ENCODE data around the gene KCNJ16.

Gene KCNJ16

GRCh38 chr17:70136131-70136530, 61.1 kb downstream of the KCNJ16 start:
- peaks cover 21% of the 10 kb centered on the region for H3K4me1 ChIP-seq (ENCODE audit: control insufficient read depth, insufficient read depth, low read length)
- H3K9me3 ChIP-seq (replicated peaks; ENCODE audit: low read length), result no peaks in the 10 kb centered on the region
- no peak overlapping the region for H3K4me3 ChIP-seq (ENCODE audit: low read length)
- H3K9ac ChIP-seq (ENCODE audit: low read depth, low read length), result no peak overlapping the region
- H3K36me3 ChIP-seq (ENCODE audit: insufficient read depth, low read length), result no peaks in the 10 kb centered on the region
- no peak overlapping the region for H3K4me2 ChIP-seq (ENCODE audit: low read length)
- H3K27me3 ChIP-seq (ENCODE audit: control insufficient read depth, insufficient read depth, low read length), result no peaks in the 10 kb centered on the region

- no peaks in the 10 kb centered on the region for H3K36me3 ChIP-seq (ENCODE audit: insufficient read depth, low read length)
- peak overlapping the region; percentile 83 for H3K9ac ChIP-seq (ENCODE audit: low read depth, low read length)
- H3K4me3 ChIP-seq (ENCODE audit: low read length), result peak overlapping the region; percentile 67
These were observed 62.6 kb downstream of the KCNJ16 start for GRCh38 chr17:70137451-70138230.

GRCh38 chr17:70138291-70138865, 63.4 kb downstream of the KCNJ16 start:
- H3K36me3 ChIP-seq (ENCODE audit: insufficient read depth, low read length), result no peaks in the 10 kb centered on the region

More at GRCh38 chr17:70137451-70138230, 62.6 kb downstream of the KCNJ16 start:
- no peaks in the 10 kb centered on the region for H3K9me3 ChIP-seq (replicated peaks; ENCODE audit: low read length)
- H3K4me1 ChIP-seq (ENCODE audit: control insufficient read depth, insufficient read depth, low read length), result peaks cover 21% of the 10 kb centered on the region
- no peaks in the 10 kb centered on the region for H3K27me3 ChIP-seq (ENCODE audit: control insufficient read depth, insufficient read depth, low read length)
- peak overlapping the region; percentile 84 for H3K4me2 ChIP-seq (ENCODE audit: low read length)

GRCh38 chr17:70139449-70139993, 64.5 kb downstream of the KCNJ16 start:
- Histone ChIP-seq H3K9me3 (replicated peaks; ENCODE audit: low read length) (no peaks in the 10 kb centered on the region), H3K4me2 (ENCODE audit: low read length) (no peak overlapping the region), H3K27me3 (ENCODE audit: control insufficient read depth, insufficient read depth, low read length) (no peaks in the 10 kb centered on the region), H3K4me3 (ENCODE audit: low read length) (no peak overlapping the region), H3K4me1 (ENCODE audit: control insufficient read depth, insufficient read depth, low read length) (peaks cover 21% of the 10 kb centered on the region), H3K36me3 (ENCODE audit: insufficient read depth, low read length) (no peaks in the 10 kb centered on the region), H3K9ac (ENCODE audit: low read depth, low read length) (no peak overlapping the region)

More at GRCh38 chr17:70138291-70138865, 63.4 kb downstream of the KCNJ16 start:
- Histone ChIP-seq H3K4me1 (ENCODE audit: control insufficient read depth, insufficient read depth, low read length) (peaks cover 21% of the 10 kb centered on the region), H3K4me3 (ENCODE audit: low read length) (no peak overlapping the region), H3K27me3 (ENCODE audit: control insufficient read depth, insufficient read depth, low read length) (no peaks in the 10 kb centered on the region), H3K4me2 (ENCODE audit: low read length) (peak overlapping the region; percentile 84), H3K9ac (ENCODE audit: low read depth, low read length) (peak overlapping the region; percentile 83), H3K9me3 (replicated peaks; ENCODE audit: low read length) (no peaks in the 10 kb centered on the region)

- H3K9me3 ChIP-seq (replicated peaks; ENCODE audit: low read length), result no peaks in the 10 kb centered on the region
- H3K4me1 ChIP-seq (ENCODE audit: control insufficient read depth, insufficient read depth, low read length), result peaks cover 4% of the 10 kb centered on the region
- H3K36me3 ChIP-seq (ENCODE audit: insufficient read depth, low read length), result no peaks in the 10 kb centered on the region
- H3K4me3 ChIP-seq (ENCODE audit: low read length), result no peak overlapping the region
- no peak overlapping the region for H3K9ac ChIP-seq (ENCODE audit: low read depth, low read length)
- H3K27me3 ChIP-seq (ENCODE audit: control insufficient read depth, insufficient read depth, low read length), result no peaks in the 10 kb centered on the region
- no peak overlapping the region for H3K4me2 ChIP-seq (ENCODE audit: low read length)
These were observed 69.3 kb downstream of the KCNJ16 start for GRCh38 chr17:70144260-70144846.

GRCh38 chr17:70153210-70153609, 78.2 kb downstream of the KCNJ16 start:
- H3K4me1 ChIP-seq (ENCODE audit: control insufficient read depth, insufficient read depth, low read length), result peaks cover 4% of the 10 kb centered on the region
- H3K9me3 ChIP-seq (replicated peaks; ENCODE audit: low read length), result no peaks in the 10 kb centered on the region
- no peak overlapping the region for H3K4me3 ChIP-seq (ENCODE audit: low read length)
- H3K27me3 ChIP-seq (ENCODE audit: control insufficient read depth, insufficient read depth, low read length), result no peaks in the 10 kb centered on the region
- H3K4me2 ChIP-seq (ENCODE audit: low read length), result no peak overlapping the region
- H3K36me3 ChIP-seq (ENCODE audit: insufficient read depth, low read length), result no peaks in the 10 kb centered on the region
- H3K9ac ChIP-seq (ENCODE audit: low read depth, low read length), result no peak overlapping the region

- H3K4me3 ChIP-seq (ENCODE audit: low read length), result no peak overlapping the region
- no peaks in the 10 kb centered on the region for H3K9me3 ChIP-seq (replicated peaks; ENCODE audit: low read length)
- H3K4me2 ChIP-seq (ENCODE audit: low read length), result no peak overlapping the region
- no peaks in the 10 kb centered on the region for H3K27me3 ChIP-seq (ENCODE audit: control insufficient read depth, insufficient read depth, low read length)
- H3K4me1 ChIP-seq (ENCODE audit: control insufficient read depth, insufficient read depth, low read length), result no peaks in the 10 kb centered on the region
- H3K9ac ChIP-seq (ENCODE audit: low read depth, low read length), result no peak overlapping the region
- H3K36me3 ChIP-seq (ENCODE audit: insufficient read depth, low read length), result no peaks in the 10 kb centered on the region
These were observed 82.1 kb downstream of the KCNJ16 start for GRCh38 chr17:70157151-70157550.

GRCh38 chr17:70158180-70158579, 83.2 kb downstream of the KCNJ16 start:
- no peaks in the 10 kb centered on the region for H3K27me3 ChIP-seq (ENCODE audit: control insufficient read depth, insufficient read depth, low read length)
- no peak overlapping the region for H3K9ac ChIP-seq (ENCODE audit: low read depth, low read length)

GRCh38 chr17:70158591-70158990, 83.6 kb downstream of the KCNJ16 start:
- Histone ChIP-seq H3K4me3 (ENCODE audit: low read length) (no peak overlapping the region), H3K4me1 (ENCODE audit: control insufficient read depth, insufficient read depth, low read length) (no peaks in the 10 kb centered on the region), H3K27me3 (ENCODE audit: control insufficient read depth, insufficient read depth, low read length) (no peaks in the 10 kb centered on the region), H3K9ac (ENCODE audit: low read depth, low read length) (no peak overlapping the region), H3K36me3 (ENCODE audit: insufficient read depth, low read length) (no peaks in the 10 kb centered on the region), H3K4me2 (ENCODE audit: low read length) (no peak overlapping the region), H3K9me3 (replicated peaks; ENCODE audit: low read length) (no peaks in the 10 kb centered on the region)

More at GRCh38 chr17:70158180-70158579, 83.2 kb downstream of the KCNJ16 start:
- no peaks in the 10 kb centered on the region for H3K4me1 ChIP-seq (ENCODE audit: control insufficient read depth, insufficient read depth, low read length)
- H3K4me3 ChIP-seq (ENCODE audit: low read length), result no peak overlapping the region
- no peaks in the 10 kb centered on the region for H3K9me3 ChIP-seq (replicated peaks; ENCODE audit: low read length)
- no peaks in the 10 kb centered on the region for H3K36me3 ChIP-seq (ENCODE audit: insufficient read depth, low read length)
- H3K4me2 ChIP-seq (ENCODE audit: low read length), result no peak overlapping the region

GRCh38 chr17:70159980-70160379, 85.0 kb downstream of the KCNJ16 start:
- Histone ChIP-seq H3K36me3 (ENCODE audit: insufficient read depth, low read length) (no peaks in the 10 kb centered on the region), H3K4me3 (ENCODE audit: low read length) (no peak overlapping the region), H3K27me3 (ENCODE audit: control insufficient read depth, insufficient read depth, low read length) (no peaks in the 10 kb centered on the region)

GRCh38 chr17:70161519-70161918, 86.5 kb downstream of the KCNJ16 start:
- Histone ChIP-seq H3K4me3 (ENCODE audit: low read length) (no peak overlapping the region), H3K9me3 (replicated peaks; ENCODE audit: low read length) (no peaks in the 10 kb centered on the region), H3K9ac (ENCODE audit: low read depth, low read length) (no peak overlapping the region), H3K4me1 (ENCODE audit: control insufficient read depth, insufficient read depth, low read length) (no peaks in the 10 kb centered on the region), H3K4me2 (ENCODE audit: low read length) (no peak overlapping the region), H3K27me3 (ENCODE audit: control insufficient read depth, insufficient read depth, low read length) (no peaks in the 10 kb centered on the region), H3K36me3 (ENCODE audit: insufficient read depth, low read length) (no peaks in the 10 kb centered on the region)

More at GRCh38 chr17:70159980-70160379, 85.0 kb downstream of the KCNJ16 start:
- Histone ChIP-seq H3K4me1 (ENCODE audit: control insufficient read depth, insufficient read depth, low read length) (no peaks in the 10 kb centered on the region), H3K9me3 (replicated peaks; ENCODE audit: low read length) (no peaks in the 10 kb centered on the region), H3K4me2 (ENCODE audit: low read length) (no peak overlapping the region), H3K9ac (ENCODE audit: low read depth, low read length) (no peak overlapping the region)

All from skeletal muscle satellite cell (primary cell).